ENCODE data around the gene VSIR.

DNA sequence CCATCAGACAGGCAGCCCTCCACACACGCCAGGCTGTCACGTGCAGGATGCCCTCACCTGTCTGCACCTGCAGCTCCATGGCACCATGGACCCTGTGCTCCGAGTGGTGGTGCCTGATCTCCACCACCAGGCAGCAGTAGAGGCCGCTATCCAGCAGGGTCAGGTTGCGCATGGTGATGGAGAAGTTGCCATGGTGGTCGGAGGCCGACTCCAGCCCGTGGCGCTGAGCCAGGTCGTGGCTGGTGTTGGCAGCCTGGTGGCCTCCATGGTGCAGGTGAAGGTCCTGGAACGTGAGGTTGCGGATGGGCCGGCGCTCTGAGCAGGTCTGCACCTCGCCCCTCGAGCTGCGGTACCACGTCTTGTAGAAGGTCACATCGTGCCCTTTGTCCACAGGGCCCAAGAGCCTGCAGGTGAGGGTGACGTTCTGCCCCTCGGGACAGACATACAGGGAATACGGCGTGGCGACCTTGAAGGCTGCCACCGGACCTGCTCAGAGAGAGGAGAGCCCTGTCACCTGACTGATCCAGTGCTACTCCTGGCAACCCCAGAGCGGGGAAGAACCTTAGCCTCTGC lies 11.7 kb downstream of the VSIR start:
- TF ChIP-seq, protein P1, sequence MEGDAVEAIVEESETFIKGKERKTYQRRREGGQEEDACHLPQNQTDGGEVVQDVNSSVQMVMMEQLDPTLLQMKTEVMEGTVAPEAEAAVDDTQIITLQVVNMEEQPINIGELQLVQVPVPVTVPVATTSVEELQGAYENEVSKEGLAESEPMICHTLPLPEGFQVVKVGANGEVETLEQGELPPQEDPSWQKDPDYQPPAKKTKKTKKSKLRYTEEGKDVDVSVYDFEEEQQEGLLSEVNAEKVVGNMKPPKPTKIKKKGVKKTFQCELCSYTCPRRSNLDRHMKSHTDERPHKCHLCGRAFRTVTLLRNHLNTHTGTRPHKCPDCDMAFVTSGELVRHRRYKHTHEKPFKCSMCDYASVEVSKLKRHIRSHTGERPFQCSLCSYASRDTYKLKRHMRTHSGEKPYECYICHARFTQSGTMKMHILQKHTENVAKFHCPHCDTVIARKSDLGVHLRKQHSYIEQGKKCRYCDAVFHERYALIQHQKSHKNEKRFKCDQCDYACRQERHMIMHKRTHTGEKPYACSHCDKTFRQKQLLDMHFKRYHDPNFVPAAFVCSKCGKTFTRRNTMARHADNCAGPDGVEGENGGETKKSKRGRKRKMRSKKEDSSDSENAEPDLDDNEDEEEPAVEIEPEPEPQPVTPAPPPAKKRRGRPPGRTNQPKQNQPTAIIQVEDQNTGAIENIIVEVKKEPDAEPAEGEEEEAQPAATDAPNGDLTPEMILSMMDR (IDR thresholded peaks at IDR 0.05): no peak
- TF ChIP-seq EZH2 (IDR thresholded peaks at IDR 0.05; ENCODE audit: borderline replicate concordance, insufficient read depth, low read depth, low read length, poor library complexity, severe bottlenecking): no peak
